Fibroblast of mammary gland (primary cell): ENCODE measurements around the gene ARHGEF11.

Experiments used
- DNase-seq: peaks from one replicate; pipeline ENCODE4 v3.0.0-alpha.2; 2010; ENCODE audit warnings: low read depth
- H3K4me3 ChIP-seq: 2 replicates; pipeline ENCODE4 v1.5.1; 2011; ENCODE audit warnings: low read depth, mild to moderate bottlenecking, low read length, moderate library complexity; ENCODE audit not compliant: control insufficient read depth
- TF ChIP-seq, protein P1 (sequence below): conservative IDR thresholded peaks from 2 replicates; pipeline ENCODE4 v1.5.1; 2011; ENCODE audit warnings: low read depth, low read length, inconsistent platforms; ENCODE audit not compliant: control insufficient read depth, insufficient read depth

The ARHGEF11 gene

DNA sequence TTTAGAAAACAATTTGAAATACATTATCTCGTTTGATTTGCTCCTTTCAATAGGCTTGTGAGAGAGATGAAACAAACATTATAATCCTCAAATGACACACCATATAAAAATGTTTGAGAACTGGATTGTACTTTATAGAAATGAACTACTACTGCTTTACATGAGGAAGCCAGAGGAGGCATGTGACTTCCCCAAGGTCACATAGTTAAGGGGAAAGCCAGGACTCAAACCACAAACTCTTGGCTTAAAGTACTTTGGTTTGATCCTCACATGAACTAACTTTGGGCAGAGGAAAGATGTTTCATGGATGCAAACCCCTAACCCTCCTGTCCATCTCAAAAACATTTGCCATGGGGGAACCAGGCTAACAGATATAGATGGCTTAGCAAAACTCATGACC is 4.7 kb downstream of the ARHGEF11 start:
- TF ChIP-seq, protein P1, sequence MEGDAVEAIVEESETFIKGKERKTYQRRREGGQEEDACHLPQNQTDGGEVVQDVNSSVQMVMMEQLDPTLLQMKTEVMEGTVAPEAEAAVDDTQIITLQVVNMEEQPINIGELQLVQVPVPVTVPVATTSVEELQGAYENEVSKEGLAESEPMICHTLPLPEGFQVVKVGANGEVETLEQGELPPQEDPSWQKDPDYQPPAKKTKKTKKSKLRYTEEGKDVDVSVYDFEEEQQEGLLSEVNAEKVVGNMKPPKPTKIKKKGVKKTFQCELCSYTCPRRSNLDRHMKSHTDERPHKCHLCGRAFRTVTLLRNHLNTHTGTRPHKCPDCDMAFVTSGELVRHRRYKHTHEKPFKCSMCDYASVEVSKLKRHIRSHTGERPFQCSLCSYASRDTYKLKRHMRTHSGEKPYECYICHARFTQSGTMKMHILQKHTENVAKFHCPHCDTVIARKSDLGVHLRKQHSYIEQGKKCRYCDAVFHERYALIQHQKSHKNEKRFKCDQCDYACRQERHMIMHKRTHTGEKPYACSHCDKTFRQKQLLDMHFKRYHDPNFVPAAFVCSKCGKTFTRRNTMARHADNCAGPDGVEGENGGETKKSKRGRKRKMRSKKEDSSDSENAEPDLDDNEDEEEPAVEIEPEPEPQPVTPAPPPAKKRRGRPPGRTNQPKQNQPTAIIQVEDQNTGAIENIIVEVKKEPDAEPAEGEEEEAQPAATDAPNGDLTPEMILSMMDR: no peak
- DNase-seq: peak; percentile 78

GRCh38 chr1:157035121-157035520 is 10.4 kb downstream of the ARHGEF11 start:
- no peak for DNase-seq
- no peak overlapping the region for H3K4me3 ChIP-seq
- TF ChIP-seq, protein P1: no peak

More for the DNA sequence above, 4.7 kb downstream of the ARHGEF11 start:
- H3K4me3 ChIP-seq: no peak overlapping the region

DNA sequence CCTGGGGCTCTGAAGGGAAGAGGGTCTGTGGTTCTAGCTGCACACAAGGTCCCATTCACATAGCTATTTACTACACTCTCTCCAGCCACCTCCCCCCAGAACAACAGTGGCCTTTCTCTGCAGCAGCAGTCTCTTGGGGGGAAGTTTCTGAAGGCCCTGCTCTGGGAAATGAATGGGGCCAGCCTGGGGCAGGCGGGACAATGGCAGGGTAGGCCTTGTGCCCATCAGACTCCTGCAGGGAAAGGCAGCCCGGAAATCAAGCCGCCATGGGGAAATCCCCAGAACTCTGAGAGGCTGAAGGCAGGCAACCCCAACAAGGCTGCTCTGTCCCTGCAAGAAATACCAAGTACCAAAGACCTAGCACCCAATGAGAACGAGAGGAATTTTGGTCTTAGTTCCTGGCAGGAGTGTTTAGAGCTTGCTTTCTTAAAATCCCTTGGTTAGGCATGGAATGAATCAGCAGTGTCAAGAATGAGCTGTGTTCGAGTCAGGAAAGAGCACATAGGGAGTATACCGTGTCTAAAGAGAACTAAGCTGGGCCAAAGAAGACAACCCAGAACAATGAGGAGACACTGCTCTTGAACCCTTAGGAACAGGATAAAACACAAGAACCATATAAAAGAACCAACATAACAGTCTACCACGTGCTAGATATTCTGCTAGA is 11.3 kb downstream of the ARHGEF11 start:
- H3K4me3 ChIP-seq: no peak overlapping the region
- DNase-seq: peak; percentile 34
- TF ChIP-seq, protein P1: no peak

GRCh38 chr1:157033357-157033876 is 12.1 kb downstream of the ARHGEF11 start:
- no peak overlapping the region for H3K4me3 ChIP-seq
- TF ChIP-seq, protein P1: no peak
- DNase-seq: no peak

GRCh38 chr1:157032303-157032702 is 13.2 kb downstream of the ARHGEF11 start:
- H3K4me3 ChIP-seq: no peak overlapping the region
- TF ChIP-seq, protein P1: no peak
- no peak for DNase-seq

DNA sequence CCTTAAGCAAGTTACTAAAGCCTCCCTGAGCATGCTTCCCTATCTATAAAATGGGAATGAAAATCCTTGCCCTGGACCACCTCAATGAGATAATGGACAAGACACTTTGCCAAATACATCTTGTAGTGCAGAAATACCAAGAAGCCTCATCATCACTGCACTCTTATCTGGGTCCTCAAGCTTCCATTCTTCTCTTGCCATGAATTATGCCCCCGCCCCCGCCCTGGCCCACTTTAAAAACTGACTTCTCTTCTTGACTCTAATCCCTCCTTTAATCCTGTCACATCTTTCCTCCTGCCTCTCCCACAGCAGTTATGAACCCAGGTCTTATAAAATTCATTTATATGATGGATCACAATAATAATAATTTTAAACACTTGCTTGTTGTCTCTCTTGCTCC is 14.8 kb downstream of the ARHGEF11 start:
- DNase-seq: no peak
- TF ChIP-seq, protein P1: no peak

More for the DNA sequence above, 14.8 kb downstream of the ARHGEF11 start:
- H3K4me3 ChIP-seq: no peak overlapping the region
